NCI-H2196 (cell line): ENCODE measurements around the gene ACTN3.
"Not testable (repeated sequence)": the region's sequence is repeated elsewhere in the genome, so short reads cannot be mapped to it uniquely, and the experiment has no call there.

Source experiments
- DNase-seq: peaks from one replicate; lab custom pipeline; 2025; ENCODE audit not compliant: unreplicated experiment; lab: John Stamatoyannopoulos, UW

ACTN3 gene

DNA sequence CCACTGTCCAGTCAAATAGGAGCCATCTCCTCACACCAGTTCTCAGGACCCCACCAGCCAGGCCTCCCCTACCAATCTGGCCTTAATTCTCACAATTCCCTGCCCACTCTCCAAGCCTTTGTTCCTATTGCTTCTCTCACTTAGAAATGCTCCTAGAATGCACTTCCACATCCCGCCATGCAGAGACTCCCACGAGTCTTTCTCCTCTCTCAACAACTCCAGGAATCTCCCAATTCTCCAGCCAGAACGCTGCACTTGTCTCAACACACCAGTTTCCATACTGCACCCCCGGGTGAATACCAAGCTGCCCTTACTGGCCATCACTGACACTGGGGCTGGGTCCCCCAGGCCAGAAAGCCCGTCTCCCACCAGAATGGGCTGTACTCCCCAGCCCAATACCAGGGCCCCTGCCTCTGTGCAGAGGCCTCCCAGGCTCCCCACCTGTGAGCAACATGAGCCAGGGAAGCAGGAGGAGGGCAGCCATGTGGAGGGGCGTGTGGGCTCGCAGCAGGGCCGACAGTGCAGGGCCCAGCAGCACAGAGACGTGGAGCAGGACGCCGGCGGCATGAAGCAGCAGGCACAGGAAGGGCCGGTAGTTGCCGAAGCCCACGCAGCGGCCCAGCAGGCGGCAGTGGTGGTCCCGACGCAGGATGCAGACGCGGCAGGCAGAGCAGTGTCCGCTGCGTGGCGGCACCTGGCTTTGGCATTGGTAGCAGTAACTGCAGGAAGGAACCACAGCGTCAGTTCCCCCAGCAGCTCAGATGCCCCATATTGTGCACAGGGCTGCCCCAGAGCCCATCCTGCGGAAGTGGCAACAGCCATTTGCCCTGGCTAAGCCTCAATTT lies 3.2 kb upstream of the ACTN3 start:
- DNase-seq, result no peak

DNA sequence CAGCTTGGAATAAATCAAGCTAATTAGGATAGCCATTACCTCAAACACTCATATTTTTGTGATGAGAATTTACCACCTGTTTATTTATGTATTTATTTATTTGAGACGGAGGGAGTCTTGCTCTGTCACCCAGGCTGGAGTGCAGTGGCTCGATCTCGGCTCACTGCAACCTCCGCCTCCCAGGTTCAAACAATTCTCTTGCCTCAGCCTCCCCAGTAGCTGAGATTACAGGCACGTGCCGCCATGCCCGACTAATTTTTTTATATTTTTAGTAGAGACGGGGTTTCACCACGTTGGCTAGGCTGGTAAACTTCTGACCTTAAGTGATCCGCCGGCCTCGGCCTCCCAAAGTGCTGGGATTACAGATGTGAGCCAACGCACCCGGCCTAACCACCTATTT lies 1.8 kb upstream of the ACTN3 start:
- not testable (repeated sequence) for DNase-seq

DNA sequence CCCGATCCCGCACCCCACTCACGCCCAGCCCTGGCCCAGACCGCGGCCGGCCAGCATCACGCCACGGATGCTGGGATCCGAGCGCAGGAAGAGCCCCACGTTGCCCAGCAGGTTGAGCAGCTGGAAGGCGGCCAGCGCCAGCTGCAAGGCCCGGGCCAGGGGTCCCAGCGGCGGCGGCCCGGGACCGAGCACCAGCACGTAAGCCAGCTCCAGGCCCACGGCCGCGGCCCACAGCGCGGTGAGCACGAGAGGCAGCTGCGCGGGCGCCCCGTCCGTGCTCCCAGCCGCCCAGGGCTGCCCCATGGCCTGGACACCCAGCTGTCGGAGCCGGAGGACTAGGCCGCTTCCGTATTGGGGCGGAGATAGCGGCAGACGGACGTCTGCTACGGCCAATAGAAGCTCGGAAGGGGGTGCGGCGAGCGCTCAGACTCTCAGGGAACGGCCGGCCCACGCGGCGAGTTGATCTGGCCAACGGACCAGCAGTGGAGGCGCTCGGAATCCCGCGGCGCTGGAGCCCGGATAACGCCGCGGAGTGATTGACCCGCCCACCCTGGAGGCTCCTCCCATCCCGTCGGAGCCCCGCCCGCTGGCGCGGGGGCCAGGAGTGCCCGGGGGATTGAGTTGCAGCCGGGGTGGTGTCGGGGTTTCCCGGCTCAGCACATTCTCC lies 869 bp upstream of the ACTN3 start, which contains the start of gene ZDHHC24:
Gene ZDHHC24, minus strand, starts transcription at position 348 of the 667 bp plus-strand sequence. Its CDS starts 45 bp downstream, at position 303.
- DNase-seq, result peak; percentile 95

DNA sequence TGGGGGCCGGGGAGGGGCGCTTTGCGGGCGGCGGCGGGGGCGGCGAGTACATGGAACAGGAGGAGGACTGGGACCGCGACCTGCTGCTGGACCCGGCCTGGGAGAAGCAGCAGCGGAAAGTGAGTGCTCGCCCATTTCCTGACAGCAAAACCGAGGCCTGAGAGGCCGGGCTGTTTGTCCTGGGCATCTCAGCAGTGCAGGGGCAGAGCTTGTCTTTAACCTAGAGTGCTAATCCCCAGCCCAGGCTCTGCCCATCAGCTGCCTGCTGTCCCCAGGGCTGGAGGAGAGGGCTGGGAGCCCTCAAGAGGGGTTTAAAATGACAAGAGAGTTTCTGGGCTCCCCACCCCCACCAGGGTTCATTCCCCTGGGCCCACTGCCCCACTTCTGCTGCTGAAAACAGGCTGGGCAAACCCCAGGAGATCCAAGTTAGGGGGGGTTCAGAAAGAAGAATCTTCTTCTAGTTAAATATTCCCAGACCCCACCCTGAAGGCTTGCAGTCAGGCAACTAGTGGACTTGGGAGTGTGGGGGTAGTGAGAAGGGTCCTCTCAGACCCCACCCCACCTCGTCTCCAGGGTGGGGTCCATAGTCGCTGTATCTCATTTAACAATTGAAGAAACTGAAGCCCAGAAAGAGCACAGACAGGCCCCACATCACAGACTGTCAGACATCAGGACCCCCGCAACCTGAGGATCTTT lies 411 bp downstream of the ACTN3 start:
- no peak for DNase-seq

DNA sequence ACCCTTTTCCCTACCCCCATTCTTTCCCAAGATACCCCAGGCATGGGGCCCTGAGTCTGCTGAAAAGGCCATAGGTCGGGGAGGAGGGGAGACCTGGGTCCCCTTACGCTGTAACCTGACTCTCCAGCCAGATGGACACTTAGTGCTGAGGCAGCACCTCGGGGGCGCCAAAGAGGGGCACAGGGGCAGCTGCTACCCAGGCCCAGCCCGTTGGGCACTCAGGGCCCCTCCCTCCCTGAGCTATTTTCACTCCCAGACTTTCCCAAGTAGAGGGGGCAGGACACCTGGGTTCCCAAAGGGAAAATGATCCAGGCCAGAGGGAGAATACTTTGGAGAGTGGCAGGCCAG lies 933 bp downstream of the ACTN3 start:
- no peak for DNase-seq

DNA sequence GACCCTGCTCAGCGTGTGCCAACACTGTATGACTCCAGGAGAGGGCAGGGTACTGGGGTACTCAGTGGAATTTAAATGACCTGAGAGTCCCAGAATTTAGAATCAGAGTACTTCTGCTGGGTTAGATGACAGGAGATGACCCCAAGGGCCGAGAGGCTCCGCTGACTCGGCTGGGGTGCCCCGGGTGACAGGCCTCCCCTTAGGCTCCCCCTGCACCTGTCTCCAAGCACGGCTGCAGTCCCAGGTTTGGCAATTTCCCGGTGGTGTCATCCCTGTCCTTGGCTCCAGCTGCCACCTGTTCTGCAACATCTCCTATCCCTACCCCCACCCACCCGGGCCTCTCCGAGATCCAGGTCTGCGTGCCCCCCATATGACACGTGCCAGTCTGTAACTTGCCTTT lies 1.3 kb downstream of the ACTN3 start:
- no peak for DNase-seq

- DNase-seq, result no peak
Measured at GRCh38 chr11:66548774-66549630, 2.3 kb downstream of the ACTN3 start.

DNA sequence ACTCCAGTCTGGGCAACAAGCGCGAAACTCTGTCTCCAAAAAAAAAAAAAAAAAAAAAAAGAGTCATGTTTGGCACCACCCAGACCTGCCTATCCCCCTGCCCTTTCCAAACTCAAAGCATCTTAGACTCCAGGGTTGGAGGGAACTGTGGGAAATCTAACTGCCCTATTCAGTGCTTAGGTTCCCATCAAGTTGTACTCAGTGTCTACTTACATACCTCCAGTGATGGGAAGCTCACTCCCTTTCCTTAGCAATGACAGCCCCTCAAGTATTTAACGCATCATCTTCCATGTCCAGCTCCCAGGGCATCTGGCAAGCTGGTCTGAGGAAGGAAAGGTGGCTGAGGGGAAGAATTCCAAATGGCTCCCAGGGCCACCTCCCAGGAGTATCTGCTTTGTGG lies 3.0 kb downstream of the ACTN3 start:
- no peak for DNase-seq

DNA sequence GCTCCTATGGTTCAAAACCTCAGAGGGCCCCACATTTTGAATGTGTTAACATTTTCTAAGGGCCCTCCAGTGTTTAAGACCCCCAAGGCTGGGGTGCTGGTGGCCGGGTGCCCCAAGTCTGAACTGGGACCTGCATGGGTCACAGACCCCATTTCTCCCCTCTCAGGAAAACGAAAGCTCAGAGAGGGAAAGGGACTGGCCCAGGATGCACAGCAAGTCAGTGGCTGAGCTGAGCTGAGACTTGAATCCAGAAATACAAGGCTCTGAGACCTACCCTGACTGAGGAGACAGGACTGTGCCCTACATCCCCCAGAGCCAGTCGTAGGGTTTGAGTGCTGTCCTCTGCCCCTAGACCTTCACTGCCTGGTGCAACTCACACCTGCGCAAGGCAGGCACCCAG lies 4.2 kb downstream of the ACTN3 start:
- no peak for DNase-seq

DNA sequence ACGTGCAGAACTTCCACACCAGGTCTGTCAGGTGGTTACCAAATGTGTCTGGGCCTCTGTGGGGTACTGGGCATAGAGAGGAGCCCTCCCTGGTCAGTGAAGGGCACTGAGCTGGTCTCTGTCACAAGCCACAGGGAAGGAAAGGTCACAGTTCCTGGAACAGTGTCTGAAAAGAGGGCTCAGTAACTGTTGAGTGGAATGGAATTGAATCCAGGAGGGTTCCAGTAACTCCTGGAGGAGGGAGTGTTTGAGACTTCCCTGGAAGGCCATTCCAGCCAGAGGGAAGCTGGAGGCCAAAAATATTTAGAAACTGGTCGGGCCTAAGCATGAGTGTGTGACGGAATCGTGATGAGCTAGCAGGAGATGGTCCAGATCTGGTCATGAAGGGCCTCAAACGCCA lies 7.9 kb downstream of the ACTN3 start:
- no peak for DNase-seq

DNA sequence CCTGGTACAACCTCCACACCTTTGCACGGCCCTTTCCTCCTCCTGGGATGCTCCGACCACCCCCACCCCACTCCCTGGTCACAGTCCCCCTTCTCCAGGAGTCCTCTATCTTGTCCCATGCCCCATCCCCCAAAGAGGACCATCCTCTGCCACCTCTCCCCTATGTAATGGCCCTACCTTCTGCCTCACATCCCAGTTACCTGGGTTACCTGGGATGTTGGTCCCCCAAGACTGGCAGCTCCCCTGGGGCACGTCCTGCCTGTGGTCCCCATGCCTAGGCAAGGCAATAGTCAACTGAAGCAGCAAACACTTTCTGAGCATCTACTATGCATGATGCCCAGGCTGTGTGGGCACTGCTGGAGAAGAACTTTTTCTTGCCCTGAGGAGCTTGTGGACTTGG lies 8.7 kb downstream of the ACTN3 start:
- DNase-seq, result no peak

- peak; percentile 27 for DNase-seq
Measured at GRCh38 chr11:66556086-66556485, 9.4 kb downstream of the ACTN3 start.

DNA sequence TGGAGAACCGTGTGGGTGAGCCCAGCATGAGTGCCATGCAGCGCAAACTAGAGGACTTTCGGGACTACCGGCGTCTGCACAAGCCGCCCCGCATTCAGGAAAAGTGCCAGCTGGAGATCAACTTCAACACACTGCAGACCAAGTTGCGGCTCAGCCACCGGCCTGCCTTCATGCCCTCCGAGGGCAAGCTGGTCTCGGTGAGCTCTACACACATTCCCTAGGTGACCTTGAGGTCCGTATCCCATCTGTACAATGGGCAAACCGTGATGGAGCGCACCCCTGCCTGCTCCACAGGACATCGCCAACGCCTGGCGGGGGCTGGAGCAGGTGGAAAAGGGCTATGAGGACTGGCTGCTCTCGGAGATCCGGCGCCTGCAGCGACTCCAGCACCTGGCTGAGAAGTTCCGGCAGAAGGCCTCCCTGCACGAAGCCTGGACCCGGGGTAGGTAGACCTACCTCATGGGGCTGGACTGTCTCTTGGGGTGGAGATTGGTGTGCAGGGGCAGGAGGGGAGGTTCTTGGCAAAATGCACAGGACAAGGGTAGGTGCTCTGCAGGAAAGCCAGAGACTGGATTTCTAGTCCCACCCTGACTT lies 11.1 kb downstream of the ACTN3 start:
- no peak for DNase-seq

GRCh38 chr11:66559142-66559865 lies 12.6 kb downstream of the ACTN3 start:
- no peak for DNase-seq

- DNase-seq, result no peak
Measured at GRCh38 chr11:66559866-66560676, 13.4 kb downstream of the ACTN3 start.

DNA sequence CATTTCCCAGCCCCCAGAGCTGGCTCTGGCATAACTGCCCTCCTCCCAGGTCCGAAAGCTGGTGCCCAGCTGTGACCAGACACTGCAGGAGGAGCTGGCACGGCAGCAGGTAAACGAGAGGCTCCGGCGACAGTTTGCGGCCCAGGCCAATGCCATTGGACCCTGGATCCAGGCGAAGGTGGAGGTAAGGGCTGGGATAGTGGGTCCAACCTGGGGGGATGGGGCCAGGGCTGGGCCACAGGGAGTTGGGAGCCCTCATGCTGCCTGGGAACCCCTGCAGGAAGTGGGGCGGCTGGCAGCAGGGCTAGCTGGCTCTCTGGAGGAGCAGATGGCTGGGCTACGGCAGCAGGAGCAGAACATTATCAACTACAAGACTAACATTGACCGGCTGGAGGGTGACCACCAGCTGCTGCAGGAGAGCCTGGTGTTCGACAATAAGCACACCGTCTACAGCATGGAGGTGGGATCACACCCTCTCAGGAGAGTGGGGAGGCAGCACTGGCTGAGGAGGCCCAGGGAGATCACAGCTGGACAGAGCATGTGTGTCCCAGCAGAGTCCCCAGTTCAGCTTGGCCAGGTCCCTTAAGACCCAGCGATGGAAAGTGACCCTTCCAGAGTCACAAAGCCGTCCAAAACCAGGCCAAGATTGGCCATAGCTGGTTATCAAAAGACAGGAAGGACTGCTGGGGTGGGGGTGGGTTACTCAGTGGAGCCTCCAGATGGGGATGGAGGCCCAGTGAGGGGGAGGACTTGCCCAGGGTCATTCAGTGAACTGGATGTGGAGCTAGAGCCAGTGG lies 14.7 kb downstream of the ACTN3 start:
- DNase-seq, result no peak

DNA sequence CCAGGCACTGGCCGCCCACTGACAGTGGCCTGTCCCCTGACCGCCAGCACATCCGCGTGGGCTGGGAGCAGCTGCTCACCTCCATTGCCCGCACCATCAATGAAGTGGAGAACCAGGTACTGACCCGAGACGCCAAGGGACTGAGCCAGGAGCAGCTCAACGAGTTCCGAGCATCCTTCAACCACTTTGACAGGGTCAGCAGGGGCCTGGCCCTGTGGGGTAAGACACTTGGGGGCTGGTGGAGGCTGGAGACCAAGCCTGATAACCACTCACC lies 15.2 kb downstream of the ACTN3 start:
- no peak for DNase-seq

- no peak for DNase-seq
Measured at GRCh38 chr11:66562275-66562674, 15.6 kb downstream of the ACTN3 start.
